ENCODE results near the gene PCSK5. TPM values are rescaled to one million over a fixed set of nuclear protein-coding genes. Genes with fewer than 3 reads are reported as not detected.

The PCSK5 gene
- polyA plus RNA-seq, 1 donor from 2014 or later = 1.7 TPM

DNA sequence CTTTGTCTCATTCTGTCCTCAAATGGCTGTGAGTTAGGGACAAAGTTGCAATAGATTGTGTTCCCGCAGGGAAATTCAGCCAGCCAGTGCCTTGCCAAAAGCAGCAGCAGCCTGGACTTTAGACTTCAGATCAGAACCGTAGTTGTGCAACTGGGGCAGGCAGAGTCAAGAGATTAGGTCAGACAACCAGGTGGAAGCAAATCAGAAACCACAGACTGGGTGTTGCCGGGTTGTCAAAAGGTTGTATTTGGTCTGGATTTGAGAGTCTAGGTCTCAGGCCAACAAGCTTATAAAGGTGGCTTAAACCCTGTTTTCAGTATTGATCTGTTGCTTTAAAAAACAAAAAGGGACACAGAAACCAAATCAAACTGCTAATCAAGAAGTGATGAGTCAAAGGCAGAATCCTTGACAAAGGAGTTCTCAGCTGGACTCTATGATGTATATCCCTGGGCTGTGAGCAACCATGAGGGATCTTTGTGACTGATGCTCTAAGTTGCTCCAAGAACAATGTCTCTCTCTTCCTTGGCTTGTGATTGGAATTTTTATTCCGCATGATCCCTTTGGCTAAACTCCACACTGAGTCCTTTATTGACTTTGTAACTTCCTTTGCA lies 482.8 kb downstream of the PCSK5 start:
- Histone ChIP-seq H3K4me2 (ENCODE audit: low read length) (no peak overlapping the region), H4K20me1 (ENCODE audit: insufficient read depth) (no peaks in the 10 kb centered on the region), H3K79me2 (replicated peaks; ENCODE audit: insufficient read depth, low read length) (no peaks in the 10 kb centered on the region), H3F3A (ENCODE audit: insufficient read depth, low read length, poor library complexity, severe bottlenecking) (no peaks in the 10 kb centered on the region), H3K9ac (ENCODE audit: low read length) (no peak overlapping the region), H2AFZ (ENCODE audit: low read depth, low read length) (no peak overlapping the region), H3K9me2 (ENCODE audit: insufficient read depth, low read length) (no peaks in the 10 kb centered on the region), H3K4me3 (ENCODE audit: low read length) (no peak overlapping the region), H3K27me3 (ENCODE audit: insufficient read depth, low read depth, low read length) (no peaks in the 10 kb centered on the region), H3K9me3 (ENCODE audit: low read length) (no peaks in the 10 kb centered on the region), H3K27ac (ENCODE audit: low read length) (no peak overlapping the region), H3K36me3 (ENCODE audit: insufficient read depth, low read length) (no peaks in the 10 kb centered on the region)
- TF ChIP-seq SMC3 (conservative IDR thresholded peaks at IDR 0.05; ENCODE audit: poor library complexity) (no peak), RAD21 (conservative IDR thresholded peaks at IDR 0.05) (no peak), EP300 (conservative IDR thresholded peaks at IDR 0.05; ENCODE audit: poor library complexity, severe bottlenecking) (no peak), EZH2 (IDR thresholded peaks at IDR 0.05; ENCODE audit: borderline replicate concordance, insufficient read depth, low read length, poor library complexity, severe bottlenecking) (no peak), MXI1 (conservative IDR thresholded peaks at IDR 0.05; ENCODE audit: poor library complexity, severe bottlenecking) (no peak), POLR2AphosphoS5 (IDR thresholded peaks at IDR 0.05) (no peak), CTCF (IDR thresholded peaks at IDR 0.05; ENCODE audit: poor library complexity, severe bottlenecking) (no peak), TAF1 (IDR thresholded peaks at IDR 0.05; ENCODE audit: low read depth) (no peak)
- TF ChIP-seq, protein P1, sequence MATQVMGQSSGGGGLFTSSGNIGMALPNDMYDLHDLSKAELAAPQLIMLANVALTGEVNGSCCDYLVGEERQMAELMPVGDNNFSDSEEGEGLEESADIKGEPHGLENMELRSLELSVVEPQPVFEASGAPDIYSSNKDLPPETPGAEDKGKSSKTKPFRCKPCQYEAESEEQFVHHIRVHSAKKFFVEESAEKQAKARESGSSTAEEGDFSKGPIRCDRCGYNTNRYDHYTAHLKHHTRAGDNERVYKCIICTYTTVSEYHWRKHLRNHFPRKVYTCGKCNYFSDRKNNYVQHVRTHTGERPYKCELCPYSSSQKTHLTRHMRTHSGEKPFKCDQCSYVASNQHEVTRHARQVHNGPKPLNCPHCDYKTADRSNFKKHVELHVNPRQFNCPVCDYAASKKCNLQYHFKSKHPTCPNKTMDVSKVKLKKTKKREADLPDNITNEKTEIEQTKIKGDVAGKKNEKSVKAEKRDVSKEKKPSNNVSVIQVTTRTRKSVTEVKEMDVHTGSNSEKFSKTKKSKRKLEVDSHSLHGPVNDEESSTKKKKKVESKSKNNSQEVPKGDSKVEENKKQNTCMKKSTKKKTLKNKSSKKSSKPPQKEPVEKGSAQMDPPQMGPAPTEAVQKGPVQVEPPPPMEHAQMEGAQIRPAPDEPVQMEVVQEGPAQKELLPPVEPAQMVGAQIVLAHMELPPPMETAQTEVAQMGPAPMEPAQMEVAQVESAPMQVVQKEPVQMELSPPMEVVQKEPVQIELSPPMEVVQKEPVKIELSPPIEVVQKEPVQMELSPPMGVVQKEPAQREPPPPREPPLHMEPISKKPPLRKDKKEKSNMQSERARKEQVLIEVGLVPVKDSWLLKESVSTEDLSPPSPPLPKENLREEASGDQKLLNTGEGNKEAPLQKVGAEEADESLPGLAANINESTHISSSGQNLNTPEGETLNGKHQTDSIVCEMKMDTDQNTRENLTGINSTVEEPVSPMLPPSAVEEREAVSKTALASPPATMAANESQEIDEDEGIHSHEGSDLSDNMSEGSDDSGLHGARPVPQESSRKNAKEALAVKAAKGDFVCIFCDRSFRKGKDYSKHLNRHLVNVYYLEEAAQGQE (IDR thresholded peaks at IDR 0.05; ENCODE audit: borderline replicate concordance) = no peak

DNA sequence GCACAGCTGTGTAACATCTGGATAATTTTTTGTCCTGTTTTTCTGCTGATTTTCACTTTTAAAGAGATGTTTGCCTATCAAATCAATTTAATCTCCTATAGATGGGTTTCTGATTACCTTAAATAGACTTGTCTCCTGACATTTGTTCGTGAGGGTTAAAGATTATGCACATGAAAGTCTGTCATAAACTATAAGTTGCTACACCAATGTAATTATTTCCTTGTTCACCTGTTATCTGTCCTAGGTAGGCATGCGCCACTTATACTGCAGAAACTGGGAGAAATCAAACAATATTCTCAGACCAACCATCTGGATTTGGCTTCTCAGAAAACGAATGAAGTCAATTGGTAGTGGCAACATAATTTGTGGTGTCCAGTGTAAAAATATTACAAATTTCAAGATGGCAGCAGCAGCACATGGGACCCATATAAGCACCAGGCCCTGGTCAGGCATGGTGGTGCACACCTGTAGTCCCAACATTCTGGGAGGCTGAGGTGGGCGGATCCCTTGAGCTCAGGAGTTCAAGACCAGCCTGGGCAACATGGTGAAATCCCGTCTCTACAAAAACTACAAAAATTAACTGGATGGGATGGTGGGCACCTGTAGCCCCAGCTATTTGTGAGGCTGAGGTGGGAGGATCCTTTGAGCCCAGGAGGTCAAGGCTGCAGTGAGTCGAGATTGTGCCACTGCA lies 483.5 kb downstream of the PCSK5 start:
- H3K9me2 ChIP-seq (ENCODE audit: insufficient read depth, low read length) = no peaks in the 10 kb centered on the region
- TF ChIP-seq, protein P1 (IDR thresholded peaks at IDR 0.05; ENCODE audit: borderline replicate concordance) = no peak
- no peak for TF ChIP-seq SMC3 (conservative IDR thresholded peaks at IDR 0.05; ENCODE audit: poor library complexity)
- TF ChIP-seq TAF1 (IDR thresholded peaks at IDR 0.05; ENCODE audit: low read depth) = no peak
- no peak for TF ChIP-seq CTCF (IDR thresholded peaks at IDR 0.05; ENCODE audit: poor library complexity, severe bottlenecking)
- TF ChIP-seq POLR2AphosphoS5 (IDR thresholded peaks at IDR 0.05) = no peak
- no peak for TF ChIP-seq EP300 (conservative IDR thresholded peaks at IDR 0.05; ENCODE audit: poor library complexity, severe bottlenecking)
- TF ChIP-seq RAD21 (conservative IDR thresholded peaks at IDR 0.05) = no peak
- no peak for TF ChIP-seq MXI1 (conservative IDR thresholded peaks at IDR 0.05; ENCODE audit: poor library complexity, severe bottlenecking)
- no peak for TF ChIP-seq EZH2 (IDR thresholded peaks at IDR 0.05; ENCODE audit: borderline replicate concordance, insufficient read depth, low read length, poor library complexity, severe bottlenecking)
- no peaks in the 10 kb centered on the region for H3K79me2 ChIP-seq (replicated peaks; ENCODE audit: insufficient read depth, low read length)
- H3K4me3 ChIP-seq (ENCODE audit: low read length) = no peak overlapping the region
- no peak overlapping the region for H3K27ac ChIP-seq (ENCODE audit: low read length)
- no peaks in the 10 kb centered on the region for H3K9me3 ChIP-seq (ENCODE audit: low read length)
- H3F3A ChIP-seq (ENCODE audit: insufficient read depth, low read length, poor library complexity, severe bottlenecking) = no peaks in the 10 kb centered on the region
- no peaks in the 10 kb centered on the region for H3K36me3 ChIP-seq (ENCODE audit: insufficient read depth, low read length)
- no peak overlapping the region for H2AFZ ChIP-seq (ENCODE audit: low read depth, low read length)
- no peaks in the 10 kb centered on the region for H3K27me3 ChIP-seq (ENCODE audit: insufficient read depth, low read depth, low read length)
- no peak overlapping the region for H3K4me2 ChIP-seq (ENCODE audit: low read length)
- H3K9ac ChIP-seq (ENCODE audit: low read length) = no peak overlapping the region
- no peaks in the 10 kb centered on the region for H4K20me1 ChIP-seq (ENCODE audit: insufficient read depth)

Data from neural cell (in vitro differentiated cells).